Inflammatory macrophage treated with lipopolysaccharide for 1 hour (primary cell): Measurements from ENCODE around the gene MAVS.
"Not testable (repeated sequence)": the region's sequence is repeated elsewhere in the genome, so short reads cannot be mapped to it uniquely, and the experiment has no call there.

Experiments used
- DNase-seq, 2 donors: peaks; one replicate each; pipeline ENCODE4 v3.0.0-alpha.2; 2020 to 2022

Gene MAVS

GRCh38 chr20:3857405-3857804, 10.8 kb downstream of the MAVS start:
- no peak for DNase-seq

- DNase-seq: no peak
These were observed 12.1 kb downstream of the MAVS start for GRCh38 chr20:3858689-3859088.

GRCh38 chr20:3861191-3861590, 14.6 kb downstream of the MAVS start:
- no peak for DNase-seq

GRCh38 chr20:3862333-3862732, 15.7 kb downstream of the MAVS start:
- no peak for DNase-seq

GRCh38 chr20:3863317-3863716, 16.7 kb downstream of the MAVS start:
- DNase-seq: no peak

GRCh38 chr20:3864518-3864917, 17.9 kb downstream of the MAVS start:
- no peak for DNase-seq

- no peak for DNase-seq
These were observed 18.7 kb downstream of the MAVS start for GRCh38 chr20:3865152-3865886.

GRCh38 chr20:3865887-3866407, 19.3 kb downstream of the MAVS start:
- no peak for DNase-seq

- DNase-seq: no peak
These were observed 19.8 kb downstream of the MAVS start for GRCh38 chr20:3866464-3866863.

GRCh38 chr20:3867802-3868201, 21.2 kb downstream of the MAVS start:
- no peak for DNase-seq

- no peak for DNase-seq
These were observed 23.4 kb downstream of the MAVS start for GRCh38 chr20:3869839-3870634.

GRCh38 chr20:3871550-3872265, 25.1 kb downstream of the MAVS start:
- no peak for DNase-seq

- DNase-seq: no peak
These were observed 26.9 kb downstream of the MAVS start for GRCh38 chr20:3873507-3873906.

- DNase-seq: no peak
These were observed 27.7 kb downstream of the MAVS start for GRCh38 chr20:3874194-3874844.

GRCh38 chr20:3875378-3875974, 28.8 kb downstream of the MAVS start:
- DNase-seq: no peak

GRCh38 chr20:3876000-3876399, 29.4 kb downstream of the MAVS start:
- no peak for DNase-seq

GRCh38 chr20:3876676-3877075, 30.0 kb downstream of the MAVS start:
- no peak for DNase-seq

GRCh38 chr20:3878921-3879274, 32.3 kb downstream of the MAVS start:
- DNase-seq: not testable (repeated sequence)

- no peak for DNase-seq
These were observed 39.1 kb downstream of the MAVS start for GRCh38 chr20:3885715-3886114.

GRCh38 chr20:3887876-3888620, 41.4 kb downstream of the MAVS start:
- peak; percentile 34 to 56 for DNase-seq

- DNase-seq: peak; percentile 95 to 99
These were observed 42.2 kb downstream of the MAVS start, which contains the start of gene PANK2 for GRCh38 chr20:3888622-3889488. Gene PANK2, plus strand, starts transcription at chr20:3889387.
